22Rv1 (cell line): ENCODE data around the gene PXDN.

Experiments used
- CTCF ChIP-seq: fragments of 450-650 bp; IDR thresholded peaks from 2 replicates; pipeline ENCODE4 v1.5.1; 2017; ENCODE audit warnings: mild to moderate bottlenecking
- ZFX ChIP-seq: fragments of 450-650 bp; IDR thresholded peaks from 2 replicates; pipeline ENCODE4 v1.6.1; 2017; ENCODE audit warnings: antibody characterized with exemption, borderline replicate concordance

- no peak for TF ChIP-seq CTCF
- TF ChIP-seq ZFX, result no peak
Observed at GRCh38 chr2:1697601-1698000, 46.7 kb downstream of the PXDN start.
